Measurements from ENCODE around the gene C17orf75. TPM values are rescaled to one million over a fixed set of nuclear protein-coding genes. Genes with fewer than 3 reads are reported as not detected.

The C17orf75 gene
- total RNA-seq, 2 donors from 2014 or later: 12.5 to 13.4 TPM

GRCh38 chr17:32341141-32341856, 674 bp downstream of the C17orf75 start:
- peak overlapping the region; percentile 80 for H3K27ac ChIP-seq
- intact Hi-C loops (cut with DNase I): loop anchor here (10.0 kb wide), 1 partner anchor 104 kb away; the partner anchor contains the start of gene PSMD11
- TF ChIP-seq CTCF (IDR thresholded peaks at IDR 0.05): no peak
- H3K9ac ChIP-seq (ENCODE audit: low read depth in 2 of 2, low read length in 2 of 2): peak overlapping the region; percentile 55 to 72
- no peaks in the 10 kb centered on the region for H3K36me3 ChIP-seq
- peaks cover 5% of the 10 kb centered on the region for H3K4me1 ChIP-seq
- H3K9me3 ChIP-seq: no peaks in the 10 kb centered on the region
- peak; percentile 36 for DNase-seq
- H3K27me3 ChIP-seq: no peaks in the 10 kb centered on the region
- peak overlapping the region; percentile 49 for H3K4me3 ChIP-seq

- Histone ChIP-seq H3K27me3 (no peaks in the 10 kb centered on the region), H3K4me1 (no peaks in the 10 kb centered on the region), H3K9ac (ENCODE audit: low read depth in 2 of 2, low read length in 2 of 2) (no peak overlapping the region), H3K27ac (no peak overlapping the region), H3K4me3 (no peak overlapping the region), H3K36me3 (no peaks in the 10 kb centered on the region), H3K9me3 (no peaks in the 10 kb centered on the region)
- TF ChIP-seq CTCF (IDR thresholded peaks at IDR 0.05): no peak
- intact Hi-C loops (cut with DNase I): no loop called here
- DNase-seq: no peak
These were observed 6.3 kb downstream of the C17orf75 start for GRCh38 chr17:32335687-32336086.

- H3K27me3 ChIP-seq: no peaks in the 10 kb centered on the region
- no peaks in the 10 kb centered on the region for H3K9me3 ChIP-seq
- no peak for DNase-seq
- H3K36me3 ChIP-seq: no peaks in the 10 kb centered on the region
- no peak overlapping the region for H3K27ac ChIP-seq
- H3K9ac ChIP-seq (ENCODE audit: low read depth in 2 of 2, low read length in 2 of 2): no peak overlapping the region
- no peaks in the 10 kb centered on the region for H3K4me1 ChIP-seq
- intact Hi-C loops (cut with DNase I): no loop called here
- no peak overlapping the region for H3K4me3 ChIP-seq
- TF ChIP-seq CTCF (IDR thresholded peaks at IDR 0.05): no peak
These were observed 6.9 kb downstream of the C17orf75 start for GRCh38 chr17:32335046-32335445.

- no peak overlapping the region for H3K9ac ChIP-seq (ENCODE audit: low read depth in 2 of 2, low read length in 2 of 2)
- no peaks in the 10 kb centered on the region for H3K27me3 ChIP-seq
- H3K27ac ChIP-seq: no peak overlapping the region
- no peak for DNase-seq
- no peak overlapping the region for H3K4me3 ChIP-seq
- H3K36me3 ChIP-seq: no peaks in the 10 kb centered on the region
- no peaks in the 10 kb centered on the region for H3K4me1 ChIP-seq
- no peak for TF ChIP-seq CTCF (IDR thresholded peaks at IDR 0.05)
- intact Hi-C loops (cut with DNase I): no loop called here
- H3K9me3 ChIP-seq: no peaks in the 10 kb centered on the region
These were observed 8.8 kb downstream of the C17orf75 start for GRCh38 chr17:32333187-32333586.

- intact Hi-C loops (cut with DNase I): no loop called here
- Histone ChIP-seq H3K4me1 (no peaks in the 10 kb centered on the region), H3K36me3 (no peaks in the 10 kb centered on the region), H3K9me3 (no peaks in the 10 kb centered on the region), H3K27ac (no peak overlapping the region), H3K4me3 (no peak overlapping the region), H3K9ac (ENCODE audit: low read depth in 2 of 2, low read length in 2 of 2) (no peak overlapping the region), H3K27me3 (no peaks in the 10 kb centered on the region)
- TF ChIP-seq CTCF (IDR thresholded peaks at IDR 0.05): no peak
- no peak for DNase-seq
These were observed 10.5 kb downstream of the C17orf75 start for GRCh38 chr17:32331243-32332040.

All from colonic mucosa (tissue), 4 donors.